Measurements from ENCODE around the gene APP.

Gene APP

GRCh38 chr21:26125433-26126167 is 45.0 kb downstream of the APP start:
- no peak for TF ChIP-seq CTCF (IDR thresholded peaks at IDR 0.05; ENCODE audit: low read depth, low read length)
- no peak overlapping the region for H3K4me3 ChIP-seq (replicated peaks in 1 of 2; ENCODE audit: low read depth in 2 of 2, low read length in 2 of 2)
- no peak for DNase-seq (ENCODE audit: low read depth in 2 of 2)

- no peak for DNase-seq (ENCODE audit: low read depth in 2 of 2)
- no peak overlapping the region for H3K4me3 ChIP-seq (replicated peaks in 1 of 2; ENCODE audit: low read depth in 2 of 2, low read length in 2 of 2)
- no peak for TF ChIP-seq CTCF (IDR thresholded peaks at IDR 0.05; ENCODE audit: low read depth, low read length)
Observed at GRCh38 chr21:26124896-26125295, 45.7 kb downstream of the APP start.

GRCh38 chr21:26124421-26124833 is 46.1 kb downstream of the APP start:
- DNase-seq (ENCODE audit: low read depth in 2 of 2) = peak; percentile 45 to 51
- H3K4me3 ChIP-seq (replicated peaks in 1 of 2; ENCODE audit: low read depth in 2 of 2, low read length in 2 of 2) = no peak overlapping the region
- TF ChIP-seq CTCF (IDR thresholded peaks at IDR 0.05; ENCODE audit: low read depth, low read length) = no peak

GRCh38 chr21:26123012-26123411 is 47.6 kb downstream of the APP start:
- TF ChIP-seq CTCF (IDR thresholded peaks at IDR 0.05; ENCODE audit: low read depth, low read length) = no peak
- peak in 1 of 2 donors; percentile 41 for DNase-seq (ENCODE audit: low read depth in 2 of 2)
- no peak overlapping the region for H3K4me3 ChIP-seq (replicated peaks in 1 of 2; ENCODE audit: low read depth in 2 of 2, low read length in 2 of 2)

GRCh38 chr21:26120828-26121227 is 49.7 kb downstream of the APP start:
- no peak overlapping the region for H3K4me3 ChIP-seq (replicated peaks in 1 of 2; ENCODE audit: low read depth in 2 of 2, low read length in 2 of 2)
- DNase-seq (ENCODE audit: low read depth in 2 of 2) = peak in 1 of 2 donors; percentile 26
- TF ChIP-seq CTCF (IDR thresholded peaks at IDR 0.05; ENCODE audit: low read depth, low read length) = no peak

- no peak for TF ChIP-seq CTCF (IDR thresholded peaks at IDR 0.05; ENCODE audit: low read depth, low read length)
- no peak overlapping the region for H3K4me3 ChIP-seq (replicated peaks in 1 of 2; ENCODE audit: low read depth in 2 of 2, low read length in 2 of 2)
Observed at GRCh38 chr21:26119906-26120305, 50.7 kb downstream of the APP start.

More at GRCh38 chr21:26119906-26120305, 50.7 kb downstream of the APP start:
- no peak for DNase-seq (ENCODE audit: low read depth in 2 of 2)

Measured in cardiac fibroblast (primary cell).